Brain microvascular endothelial cell (primary cell): ENCODE measurements around the gene EVA1C.
A peak's percentile ranks its signal among the peaks of the same experiment; 100 is the strongest.
"Not testable (repeated sequence)": the region's sequence is repeated elsewhere in the genome, so short reads cannot be mapped to it uniquely, and the experiment has no call there.

ENCODE experiments used
- DNase-seq: peaks from one replicate; pipeline ENCODE4 v3.0.0-alpha.2; 2020
- H3K27ac ChIP-seq: fragments of 250-450 bp; sonication (Bioruptor Pico); 2 replicates; pipeline ENCODE4 v1.5.1; 2020; ENCODE audit warnings: mild to moderate bottlenecking, moderate library complexity
- H3K27me3 ChIP-seq: fragments of 250-450 bp; sonication (Bioruptor Pico); replicated peaks from 2 replicates; pipeline ENCODE4 v1.5.1; 2020; ENCODE audit warnings: mild to moderate bottlenecking
- H3K36me3 ChIP-seq: fragments of 250-450 bp; sonication (Bioruptor Pico); replicated peaks from 2 replicates; pipeline ENCODE4 v1.5.1; 2020; ENCODE audit warnings: mild to moderate bottlenecking
- H3K4me3 ChIP-seq: 2 replicates; pipeline ENCODE4 v1.5.1; 2011; ENCODE audit warnings: low read depth, mild to moderate bottlenecking, control low read depth, low read length, moderate library complexity
- in situ Hi-C: cut with HindIII; loops from 2 replicates; pipeline ENCODE4 v1.10.0; 2017; ENCODE audit warnings: low sequenced_read_pairs, low pct_ligation_motif_present
- TF ChIP-seq, protein P1 (sequence below): IDR thresholded peaks from 2 replicates; pipeline ENCODE4 v1.5.1; 2011; ENCODE audit warnings: low read depth, mild to moderate bottlenecking, moderate library complexity, low read length, control low read depth, inconsistent platforms; ENCODE audit errors: missing control alignments

EVA1C gene

GRCh38 chr21:32368386-32368785 lies 44.1 kb upstream of the EVA1C start:
- peaks cover 56% of the 10 kb centered on the region for H3K36me3 ChIP-seq
- H3K4me3 ChIP-seq: no peak overlapping the region
- in situ Hi-C loops: no loop called here
- TF ChIP-seq, protein P1, sequence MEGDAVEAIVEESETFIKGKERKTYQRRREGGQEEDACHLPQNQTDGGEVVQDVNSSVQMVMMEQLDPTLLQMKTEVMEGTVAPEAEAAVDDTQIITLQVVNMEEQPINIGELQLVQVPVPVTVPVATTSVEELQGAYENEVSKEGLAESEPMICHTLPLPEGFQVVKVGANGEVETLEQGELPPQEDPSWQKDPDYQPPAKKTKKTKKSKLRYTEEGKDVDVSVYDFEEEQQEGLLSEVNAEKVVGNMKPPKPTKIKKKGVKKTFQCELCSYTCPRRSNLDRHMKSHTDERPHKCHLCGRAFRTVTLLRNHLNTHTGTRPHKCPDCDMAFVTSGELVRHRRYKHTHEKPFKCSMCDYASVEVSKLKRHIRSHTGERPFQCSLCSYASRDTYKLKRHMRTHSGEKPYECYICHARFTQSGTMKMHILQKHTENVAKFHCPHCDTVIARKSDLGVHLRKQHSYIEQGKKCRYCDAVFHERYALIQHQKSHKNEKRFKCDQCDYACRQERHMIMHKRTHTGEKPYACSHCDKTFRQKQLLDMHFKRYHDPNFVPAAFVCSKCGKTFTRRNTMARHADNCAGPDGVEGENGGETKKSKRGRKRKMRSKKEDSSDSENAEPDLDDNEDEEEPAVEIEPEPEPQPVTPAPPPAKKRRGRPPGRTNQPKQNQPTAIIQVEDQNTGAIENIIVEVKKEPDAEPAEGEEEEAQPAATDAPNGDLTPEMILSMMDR: no peak
- peak; percentile 50 for DNase-seq
- H3K27me3 ChIP-seq: no peaks in the 10 kb centered on the region
- peak overlapping the region; percentile 37 for H3K27ac ChIP-seq

DNA sequence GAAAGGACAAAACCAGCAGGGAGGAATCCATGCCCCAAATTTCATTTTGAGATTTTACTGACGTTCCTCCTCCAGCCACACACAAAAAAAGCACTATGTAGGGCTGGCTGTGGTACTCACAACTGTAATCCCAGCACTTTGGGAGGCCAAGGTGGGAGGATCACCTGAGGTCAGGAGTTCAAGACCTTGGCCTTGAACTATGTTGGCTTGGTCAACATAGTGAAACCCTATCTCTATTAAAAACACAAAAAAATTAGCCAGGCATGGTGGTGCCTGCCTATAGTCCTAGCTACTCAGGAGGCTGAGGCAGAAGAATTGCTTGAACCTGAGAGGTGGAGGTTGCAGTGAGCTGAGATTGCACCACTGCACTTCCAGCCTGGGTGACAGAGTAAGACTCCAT lies 43.5 kb upstream of the EVA1C start:
- in situ Hi-C loops, H3K27me3 ChIP-seq, H3K4me3 ChIP-seq, DNase-seq: not testable (repeated sequence)
- Histone ChIP-seq H3K27ac (peak overlapping the region; percentile 37), H3K36me3 (peaks cover 57% of the 10 kb centered on the region)

GRCh38 chr21:32370998-32371766 lies 41.3 kb upstream of the EVA1C start:
- no peaks in the 10 kb centered on the region for H3K27me3 ChIP-seq
- in situ Hi-C loops: no loop called here
- TF ChIP-seq, protein P1: no peak
- peaks cover 46% of the 10 kb centered on the region for H3K36me3 ChIP-seq
- no peak for DNase-seq
- H3K27ac ChIP-seq: peak overlapping the region; percentile 47
- no peak overlapping the region for H3K4me3 ChIP-seq

DNA sequence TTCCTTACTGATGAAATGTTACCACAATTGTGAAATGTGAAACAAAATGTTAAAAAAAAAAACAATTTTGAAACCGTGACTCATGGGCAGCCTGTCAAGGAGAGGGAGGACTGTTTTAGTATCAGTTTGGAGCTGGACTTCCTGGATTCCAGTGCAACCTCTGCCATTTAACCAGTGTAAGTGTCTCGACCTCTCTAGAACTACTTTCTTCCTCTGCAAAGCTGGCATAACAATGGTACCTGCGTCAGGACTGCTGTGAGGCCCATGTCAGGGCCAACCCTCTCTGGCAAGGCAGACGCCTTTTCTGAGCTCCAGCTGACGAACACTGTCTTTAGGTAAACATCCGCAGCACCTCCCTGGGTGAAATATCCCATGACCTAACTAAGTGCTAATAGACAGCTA lies 40.6 kb upstream of the EVA1C start:
- peak; percentile 49 for DNase-seq
- Histone ChIP-seq H3K36me3 (peaks cover 43% of the 10 kb centered on the region), H3K4me3 (no peak overlapping the region), H3K27ac (peak overlapping the region; percentile 47), H3K27me3 (no peaks in the 10 kb centered on the region)
- TF ChIP-seq, protein P1: no peak
- in situ Hi-C loops: no loop called here

- in situ Hi-C loops: no loop called here
- Histone ChIP-seq H3K27me3 (no peaks in the 10 kb centered on the region), H3K4me3 (no peak overlapping the region), H3K27ac (no peak overlapping the region), H3K36me3 (peaks cover 41% of the 10 kb centered on the region)
- TF ChIP-seq, protein P1: no peak
- DNase-seq: no peak
Observed at GRCh38 chr21:32372755-32373154, 39.8 kb upstream of the EVA1C start.

DNA sequence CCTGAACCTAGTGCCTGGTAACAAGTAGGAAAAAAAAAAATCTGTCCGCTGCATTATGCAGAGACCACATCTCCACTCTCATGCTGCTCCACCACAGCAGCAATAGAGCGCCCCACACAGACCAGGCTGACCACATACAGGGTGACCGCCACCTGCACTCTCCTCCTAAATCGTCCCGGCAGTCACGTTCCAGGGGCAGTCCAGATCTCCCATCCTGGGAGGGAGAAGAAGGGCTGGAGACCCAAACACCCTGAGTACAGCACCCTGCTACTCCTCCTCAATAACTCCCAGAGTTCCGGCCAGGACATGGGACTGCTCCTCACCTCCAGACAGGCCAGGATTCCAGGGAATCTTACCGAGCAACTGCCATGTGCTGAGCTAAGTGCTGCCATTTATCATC lies 35.0 kb upstream of the EVA1C start:
- DNase-seq: no peak
- TF ChIP-seq, protein P1: no peak
- Histone ChIP-seq H3K27me3 (no peaks in the 10 kb centered on the region), H3K36me3 (peaks cover 55% of the 10 kb centered on the region), H3K4me3 (no peak overlapping the region), H3K27ac (no peak overlapping the region)
- in situ Hi-C loops: no loop called here
